UCSD-AML1 (cell line): ENCODE measurements around the gene GCC2.
"Not testable (repeated sequence)": the region's sequence is repeated elsewhere in the genome, so short reads cannot be mapped to it uniquely, and the experiment has no call there.

Experiments used
- DNase-seq: peaks from one replicate; lab custom pipeline; 2025; ENCODE audit not compliant: unreplicated experiment; lab: John Stamatoyannopoulos, UW

Gene GCC2

DNA sequence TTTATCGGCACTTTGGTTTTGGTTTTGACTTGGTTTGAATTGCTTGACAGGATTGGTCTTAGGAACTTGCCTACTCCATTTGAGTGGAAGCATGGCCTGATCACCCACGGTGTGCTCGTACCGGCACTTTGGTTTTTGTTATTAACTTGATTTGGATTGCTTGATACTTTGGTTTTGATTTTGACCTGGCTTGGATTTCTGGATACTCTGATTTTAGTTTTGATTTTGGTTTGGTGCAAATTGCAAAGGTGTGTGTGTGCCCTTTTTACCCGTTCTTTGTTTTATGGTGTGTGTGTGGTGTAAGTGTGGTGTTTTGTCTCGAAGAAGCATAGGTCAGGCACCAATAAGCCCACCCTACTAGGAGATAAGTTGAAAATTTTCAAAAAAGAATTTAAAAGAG is 75.7 kb downstream of the GCC2 start:
- not testable (repeated sequence) for DNase-seq

DNA sequence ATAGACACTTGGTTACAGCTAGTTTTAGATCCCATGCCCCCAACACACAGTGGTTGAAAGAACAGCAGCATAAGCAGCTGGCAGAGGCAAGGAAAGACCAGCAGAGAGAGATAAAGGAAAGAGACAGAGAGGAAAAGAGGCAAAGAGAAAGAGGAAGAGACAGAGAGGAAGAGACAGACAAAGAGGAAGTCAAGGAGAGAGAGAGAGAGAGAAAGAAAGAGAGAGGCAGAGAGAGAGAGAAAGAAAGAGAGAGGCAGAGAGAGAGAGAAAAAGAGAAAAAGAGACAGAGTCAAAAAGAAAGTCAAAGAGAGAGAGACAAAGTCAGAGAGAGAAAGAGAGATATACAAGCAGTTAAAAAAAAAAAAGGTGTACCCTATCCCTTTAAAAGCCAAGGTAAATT is 76.3 kb downstream of the GCC2 start:
- DNase-seq, result not testable (repeated sequence)

DNA sequence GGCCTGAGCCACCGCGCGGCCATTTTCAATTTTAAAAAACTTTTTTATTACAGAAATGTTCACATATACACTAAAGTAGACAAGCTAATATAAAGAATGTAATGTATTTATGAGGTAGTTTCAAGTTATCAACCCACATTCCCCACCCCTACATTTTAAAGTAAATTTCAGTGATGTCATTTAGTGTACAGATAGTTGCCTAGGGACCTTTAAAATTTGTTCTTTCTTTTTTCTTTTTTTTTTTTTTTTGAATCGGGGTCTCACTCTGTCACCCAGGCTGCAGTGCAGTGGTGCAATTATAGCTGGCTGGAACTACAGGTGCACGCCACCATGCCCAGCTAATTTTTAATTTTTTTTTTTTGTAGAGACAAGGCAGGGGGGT is 82.7 kb downstream of the GCC2 start:
- DNase-seq, result no peak

DNA sequence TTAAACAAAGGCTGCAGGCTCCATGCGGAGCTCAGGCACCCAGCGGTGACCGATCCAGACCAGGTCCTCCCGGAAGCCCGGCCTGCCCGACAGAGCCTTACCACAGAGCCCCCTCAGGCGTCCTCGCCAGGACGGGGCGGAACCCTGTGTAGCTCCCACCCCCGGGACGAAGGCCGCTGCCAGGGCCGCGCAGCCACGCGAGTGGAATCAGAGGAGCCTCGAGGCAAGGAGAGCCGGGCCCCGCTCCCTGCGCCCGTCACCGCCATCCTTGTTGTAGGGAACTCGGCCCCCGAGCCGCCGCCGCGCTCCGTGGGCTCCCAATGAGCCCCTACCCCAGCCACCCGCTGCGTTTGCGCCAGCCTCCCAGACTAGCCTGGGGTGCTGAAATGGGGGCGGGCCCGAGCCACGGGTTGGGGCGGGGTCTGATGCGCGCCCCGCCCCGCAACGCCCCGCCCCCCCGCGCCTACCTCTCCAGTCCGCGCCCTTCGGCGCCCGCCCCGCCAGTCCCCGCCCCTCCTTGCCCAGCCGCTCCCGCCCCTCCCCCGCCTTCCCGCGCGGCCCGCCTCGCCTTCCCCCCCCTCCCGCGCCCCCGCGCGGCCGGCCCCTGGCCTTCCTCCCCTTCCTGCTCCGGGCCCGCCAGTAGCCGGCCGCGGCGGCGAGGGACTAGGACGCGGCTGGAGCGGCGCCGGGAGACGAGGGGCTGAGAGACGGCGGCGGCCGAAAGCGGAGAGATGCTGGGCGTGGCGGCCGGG is 85.0 kb downstream of the GCC2 start, which contains the start of gene LIMS1:
TSS of gene LIMS1 (plus strand) at position 639 of the 752 bp plus-strand sequence. CDS start at position 732, 93 bp downstream.
- peak; percentile 93 for DNase-seq

DNA sequence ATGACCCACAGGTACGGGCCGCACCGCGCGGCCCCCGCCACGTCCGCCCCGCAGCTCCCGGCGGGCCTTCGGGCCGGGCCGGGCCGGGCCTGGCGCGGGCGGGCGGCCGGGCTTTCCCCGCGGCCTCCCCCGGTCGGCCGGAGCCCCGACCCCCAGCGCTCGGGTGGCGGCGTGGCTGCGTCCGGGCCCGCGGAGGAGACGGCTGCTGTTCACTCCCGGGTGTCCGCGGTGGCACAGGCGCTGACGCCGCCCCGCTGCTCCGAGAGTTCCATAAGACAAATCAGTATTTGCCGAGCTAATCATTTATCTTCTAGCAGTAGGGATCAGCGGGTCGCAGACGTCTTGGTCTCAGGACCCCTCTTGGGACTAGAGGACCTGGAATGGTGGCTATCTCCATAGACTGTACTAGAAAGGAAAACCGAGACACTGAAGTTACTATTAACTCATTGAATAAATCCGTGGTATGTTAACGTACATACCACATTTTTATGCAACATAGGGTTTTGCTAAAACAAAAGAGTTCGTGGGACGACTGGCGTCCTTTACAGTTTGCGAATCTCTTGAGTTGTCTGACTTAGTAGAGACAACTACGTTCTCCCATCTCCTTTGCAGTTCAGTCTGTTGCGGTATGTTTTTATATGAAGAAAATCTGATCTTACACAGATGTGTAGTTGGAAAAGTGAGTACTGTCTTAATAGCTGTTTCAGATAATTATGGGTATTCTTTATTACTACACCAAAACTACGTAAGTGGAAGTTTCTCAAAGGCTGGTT is 85.8 kb downstream of the GCC2 start:
- DNase-seq, result peak; percentile 60

DNA sequence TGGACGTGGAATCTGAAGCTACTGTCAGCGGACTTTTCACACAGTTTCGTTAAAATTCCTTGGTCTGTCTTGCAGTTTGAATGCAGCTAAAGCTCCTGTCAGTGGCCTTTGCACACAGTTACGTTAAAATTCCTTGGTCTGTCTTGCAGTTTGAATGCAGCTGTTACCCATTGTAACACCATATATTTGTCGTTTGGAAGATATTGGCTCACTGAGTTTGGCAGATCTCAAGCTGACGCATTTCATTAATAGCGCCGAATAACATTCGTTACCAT is 86.3 kb downstream of the GCC2 start:
- no peak for DNase-seq

DNA sequence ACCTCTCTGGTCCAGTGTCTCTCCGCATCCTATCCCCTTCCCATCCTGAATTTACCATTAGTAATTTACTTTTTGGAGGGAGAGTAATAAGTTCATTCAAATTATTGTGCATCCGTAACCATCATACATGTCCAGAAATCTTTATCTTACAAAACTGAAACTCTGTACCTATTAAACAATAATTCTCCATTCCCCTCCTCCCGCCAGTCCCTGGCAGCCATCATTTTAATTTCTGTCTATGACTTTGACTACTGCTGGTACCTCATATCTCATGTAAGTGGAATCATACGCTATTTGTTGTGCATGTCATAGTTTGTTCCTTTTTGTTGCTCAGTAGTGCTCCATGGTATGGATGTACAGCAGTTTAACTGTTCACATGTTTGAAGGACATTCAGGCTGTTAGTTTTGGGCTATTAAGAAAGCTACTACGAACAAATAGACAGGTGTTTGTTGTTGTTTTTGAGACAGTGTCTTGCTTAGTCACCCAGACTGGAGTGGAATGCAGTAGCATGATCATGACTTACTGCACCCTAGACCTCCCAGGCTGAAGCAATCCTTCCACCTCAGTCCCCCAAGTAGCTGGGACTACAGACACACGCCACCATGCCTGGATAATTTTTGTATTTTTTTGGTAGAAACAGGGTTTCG is 87.3 kb downstream of the GCC2 start:
- DNase-seq, result no peak

DNA sequence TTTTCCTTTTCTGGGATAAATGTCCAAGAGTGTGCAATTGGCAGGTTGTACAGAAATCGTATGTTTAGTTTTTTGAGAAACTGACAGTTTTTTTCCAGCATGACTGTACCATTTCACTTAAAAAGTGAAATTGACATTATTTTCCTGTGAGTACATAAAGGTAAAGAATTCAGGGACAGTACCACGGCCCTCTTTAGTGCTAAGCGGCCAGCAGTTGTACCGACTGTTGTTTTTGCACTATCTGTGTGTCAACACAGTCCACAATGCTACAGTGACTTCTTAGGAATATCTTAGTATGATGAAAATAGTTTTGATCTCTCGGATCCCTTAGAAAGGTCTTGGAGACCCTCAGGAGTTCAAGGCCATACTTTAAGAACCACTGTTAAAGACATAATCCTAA is 87.9 kb downstream of the GCC2 start:
- DNase-seq, result no peak

DNA sequence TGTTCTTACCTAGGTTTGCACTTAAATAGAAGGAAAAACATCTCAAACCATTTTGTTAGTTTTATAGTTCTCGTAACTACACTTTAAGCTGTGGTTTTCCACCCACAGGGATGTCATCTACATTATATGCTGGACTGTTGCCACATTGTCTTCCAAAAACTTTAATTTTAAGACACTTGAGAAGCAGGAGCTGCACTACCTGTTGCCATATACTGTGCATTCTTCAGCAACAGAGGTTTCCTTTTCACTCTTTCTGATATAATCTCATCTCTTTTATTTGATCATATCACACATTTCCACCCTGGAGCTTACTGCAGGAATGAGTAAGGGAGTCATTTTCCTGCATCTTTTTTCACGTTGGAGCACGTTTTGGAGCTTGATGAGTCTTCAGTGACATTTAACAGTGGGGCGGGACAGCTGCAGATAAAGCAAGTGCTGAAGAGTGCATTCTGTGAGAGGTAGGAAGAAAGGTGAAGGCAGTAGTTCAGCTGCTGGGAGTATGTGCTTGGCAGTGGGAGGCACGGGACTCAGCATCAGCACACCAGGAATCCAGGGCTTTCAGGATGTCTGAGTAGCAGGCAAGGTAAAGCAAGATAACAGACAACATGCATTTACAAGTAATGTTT is 89.1 kb downstream of the GCC2 start:
- no peak for DNase-seq

DNA sequence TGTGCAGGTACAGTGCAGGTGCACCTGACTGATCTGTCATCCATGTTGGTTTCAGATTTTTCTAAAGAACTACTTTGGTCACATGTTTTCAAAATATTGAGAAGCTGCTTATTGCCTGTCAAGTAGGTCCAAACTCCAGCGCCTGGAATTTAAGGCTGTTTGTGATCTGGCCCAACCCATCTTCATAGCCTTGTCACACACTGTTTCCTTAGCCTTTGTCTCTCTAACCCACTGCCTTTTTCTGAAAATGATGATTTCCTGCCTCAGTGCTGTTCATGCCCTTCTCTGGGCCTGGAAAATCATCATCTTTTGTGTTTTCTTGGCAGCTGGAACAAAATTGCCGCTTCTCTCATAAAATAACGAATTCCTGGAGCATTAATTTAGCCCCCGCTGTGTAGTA is 92.4 kb downstream of the GCC2 start:
- DNase-seq, result no peak

DNA sequence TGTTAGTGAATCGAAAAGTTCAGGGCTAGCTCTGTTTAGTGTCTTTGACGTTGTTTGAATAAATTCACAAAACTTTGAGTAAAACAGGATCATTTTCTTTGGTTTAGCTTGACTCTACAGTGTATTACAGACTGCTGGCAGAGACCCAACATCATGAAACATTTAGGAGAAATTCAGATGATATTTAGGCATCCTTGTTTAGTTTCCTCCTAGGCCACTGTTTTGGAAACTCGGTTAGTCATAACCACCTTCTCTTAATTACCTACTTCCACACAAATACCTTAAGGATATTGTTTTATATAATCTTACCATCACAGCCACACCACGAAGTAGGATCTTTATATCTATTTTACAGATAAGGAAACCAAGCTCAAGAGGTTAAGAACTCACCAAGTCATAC is 93.1 kb downstream of the GCC2 start:
- no peak for DNase-seq

DNA sequence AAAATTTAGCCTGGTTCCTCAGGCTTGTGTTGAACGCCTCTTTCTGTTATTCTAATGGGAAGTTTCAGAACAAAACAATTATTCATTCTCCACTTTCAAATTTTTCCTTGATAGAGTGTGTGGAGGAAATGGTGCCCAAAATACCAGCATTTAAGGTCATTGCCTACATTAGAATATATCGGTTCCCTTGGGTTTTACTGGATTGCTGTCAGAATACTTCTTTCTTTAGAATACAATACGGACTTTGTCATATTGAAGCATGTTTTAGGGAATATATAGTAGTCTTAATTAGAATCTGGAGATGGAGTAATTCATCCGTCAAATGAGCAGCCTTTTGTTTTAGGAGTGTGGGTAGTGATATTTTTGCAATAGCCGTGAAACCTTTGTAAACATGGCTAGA is 98.6 kb downstream of the GCC2 start:
- no peak for DNase-seq

DNA sequence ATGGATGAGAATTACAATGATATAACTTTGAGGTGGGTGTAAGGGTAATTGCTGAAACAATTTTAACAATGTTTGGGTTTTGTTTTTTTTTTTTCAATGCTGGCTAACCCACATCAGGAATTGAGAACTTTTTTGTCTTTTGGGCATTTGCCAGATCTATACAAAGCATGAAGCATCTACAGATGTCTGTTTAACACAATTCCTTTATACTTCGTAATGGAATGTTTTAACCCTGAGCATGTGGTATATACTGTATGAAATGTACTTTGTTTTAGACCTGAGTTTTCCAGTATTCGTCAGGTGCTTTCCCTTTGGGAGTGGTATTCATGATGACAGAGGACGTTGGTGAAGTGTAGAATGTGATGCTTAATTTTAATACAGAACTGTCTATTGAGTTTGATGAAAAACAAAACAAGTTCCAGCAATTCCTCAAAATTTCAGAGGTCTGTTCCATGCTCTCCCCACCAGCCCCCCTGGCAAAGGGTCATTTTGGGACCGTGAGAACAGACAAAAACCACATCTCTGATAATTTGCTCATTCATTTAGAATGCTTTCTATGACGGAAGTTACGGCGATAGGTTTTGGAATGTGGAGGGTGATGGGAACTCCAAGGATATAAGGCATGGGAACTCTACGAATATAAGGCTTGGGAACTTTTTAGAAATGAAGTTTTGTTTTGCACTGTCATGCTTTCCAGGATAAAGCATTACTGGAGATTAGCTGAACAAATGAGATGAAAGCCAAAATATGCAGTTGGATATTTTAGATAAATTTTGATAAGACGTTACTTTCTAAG is 99.4 kb downstream of the GCC2 start:
- DNase-seq, result no peak

DNA sequence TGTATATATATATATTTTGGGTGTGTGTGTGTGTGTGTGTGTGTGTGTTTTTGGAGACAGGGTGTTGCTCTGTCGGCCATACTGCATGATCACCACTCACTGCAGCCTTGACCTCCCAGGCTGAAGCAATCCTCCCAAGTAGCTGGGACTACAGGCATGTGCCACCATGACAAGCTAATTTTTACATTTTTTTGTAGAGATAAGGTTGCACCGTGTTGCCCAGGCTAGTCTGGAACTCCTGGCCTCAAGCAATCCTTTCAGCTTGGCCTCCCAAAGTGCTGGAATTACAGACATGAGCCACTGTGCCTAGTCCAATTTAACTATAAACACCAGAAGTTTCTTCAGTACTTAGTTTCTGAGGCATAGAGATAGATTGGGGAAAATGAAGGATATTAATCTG is 103.6 kb downstream of the GCC2 start:
- no peak for DNase-seq

DNA sequence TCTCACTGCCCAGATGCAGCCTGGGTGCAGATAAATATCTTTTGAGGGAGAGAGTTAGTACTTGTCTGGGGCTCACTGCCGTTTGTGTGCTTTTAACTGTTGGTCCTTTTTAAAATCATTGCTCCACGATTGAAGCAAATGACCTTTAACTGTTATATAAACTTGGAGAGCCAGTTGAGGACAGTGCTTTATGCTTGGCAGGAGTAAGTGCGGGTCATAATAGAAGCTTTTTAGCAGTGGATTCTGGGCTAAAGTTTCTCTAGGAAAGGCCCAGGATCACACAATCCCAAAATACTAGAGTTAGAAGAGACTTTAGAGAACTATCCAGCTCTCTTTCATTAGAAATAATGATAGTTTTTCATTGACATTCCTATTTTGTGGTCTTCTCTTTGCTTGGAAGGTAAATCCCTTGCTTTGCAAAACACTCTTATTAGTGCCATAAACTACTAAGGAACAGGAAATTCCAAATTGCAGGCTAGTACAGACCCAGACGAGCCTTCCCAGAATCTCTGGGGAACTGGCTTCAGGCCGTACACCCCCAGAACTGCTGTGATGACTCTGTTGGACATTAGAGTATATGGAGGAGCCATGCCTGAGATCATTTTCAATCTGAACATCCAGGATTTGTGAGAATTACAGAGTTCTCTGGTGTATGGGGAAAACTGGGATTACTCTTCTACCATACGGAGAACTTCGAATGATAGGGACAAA is 104.4 kb downstream of the GCC2 start:
- DNase-seq, result no peak

DNA sequence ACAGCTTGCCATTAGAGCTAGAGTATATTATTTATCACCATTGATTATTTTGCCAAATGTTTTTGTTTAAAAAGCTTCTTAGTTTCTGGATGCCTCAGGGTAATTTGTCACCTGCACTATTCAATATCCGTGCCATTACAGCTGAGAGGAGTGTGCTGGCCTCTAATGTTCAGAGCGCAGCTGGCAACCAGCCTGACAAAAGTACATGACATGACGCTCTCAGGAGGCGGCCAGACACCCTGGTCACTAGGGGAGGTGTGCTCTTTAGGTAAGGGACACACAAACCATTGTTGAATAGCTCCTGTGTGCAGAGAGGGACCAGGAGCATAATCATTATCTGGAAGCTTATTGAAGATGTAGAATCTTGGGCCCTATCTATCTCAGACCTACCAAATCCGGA is 105.5 kb downstream of the GCC2 start:
- no peak for DNase-seq

DNA sequence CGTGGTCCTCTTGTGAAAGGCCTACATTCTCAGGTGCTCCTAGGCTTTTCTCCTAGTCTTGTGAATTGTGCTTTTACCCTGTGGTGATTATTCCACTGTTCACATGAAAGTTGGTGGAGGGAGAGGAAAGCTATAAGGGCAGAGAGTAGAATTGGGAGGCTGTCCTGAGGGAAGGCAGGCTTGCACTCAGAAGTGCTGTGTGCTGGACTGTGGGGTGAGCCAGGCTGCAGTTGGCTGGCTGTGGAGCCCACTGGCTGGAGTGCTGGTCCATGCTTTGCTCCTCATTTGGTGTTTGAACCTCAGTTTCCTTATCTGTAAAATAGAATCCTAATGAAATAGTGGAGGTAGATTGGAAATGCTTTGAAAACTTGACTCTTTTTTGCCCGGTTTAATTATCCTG is 106.6 kb downstream of the GCC2 start:
- no peak for DNase-seq

DNA sequence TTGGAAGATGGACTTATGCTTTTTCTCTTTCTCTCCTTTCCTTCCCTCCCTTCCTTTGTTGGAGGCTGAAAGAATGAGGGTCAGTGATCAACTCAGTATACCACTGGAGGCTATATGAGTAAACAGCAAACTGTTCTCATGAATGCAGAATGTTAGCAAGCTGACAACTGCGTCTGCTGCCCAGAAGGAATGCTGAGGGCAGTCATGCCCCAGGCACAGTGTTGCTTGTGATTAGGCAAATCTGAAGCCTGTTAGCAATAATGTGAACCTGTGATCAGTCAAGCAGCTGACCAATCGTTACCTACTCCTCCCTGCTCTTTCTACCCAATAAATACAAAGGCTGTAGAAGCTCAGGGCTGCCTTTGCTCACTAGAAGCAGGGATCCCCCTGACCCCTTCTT is 107.6 kb downstream of the GCC2 start:
- not testable (repeated sequence) for DNase-seq
